ENCODE measurements around the gene LIN28B.

Gene LIN28B

GRCh38 chr6:105015482-105015881 is 58.6 kb downstream of the LIN28B start:
- DNase-seq: no peak

- DNase-seq: no peak
Observed at GRCh38 chr6:105019285-105019684, 62.4 kb downstream of the LIN28B start.

GRCh38 chr6:105021399-105021798 is 64.5 kb downstream of the LIN28B start:
- DNase-seq: no peak

DNA sequence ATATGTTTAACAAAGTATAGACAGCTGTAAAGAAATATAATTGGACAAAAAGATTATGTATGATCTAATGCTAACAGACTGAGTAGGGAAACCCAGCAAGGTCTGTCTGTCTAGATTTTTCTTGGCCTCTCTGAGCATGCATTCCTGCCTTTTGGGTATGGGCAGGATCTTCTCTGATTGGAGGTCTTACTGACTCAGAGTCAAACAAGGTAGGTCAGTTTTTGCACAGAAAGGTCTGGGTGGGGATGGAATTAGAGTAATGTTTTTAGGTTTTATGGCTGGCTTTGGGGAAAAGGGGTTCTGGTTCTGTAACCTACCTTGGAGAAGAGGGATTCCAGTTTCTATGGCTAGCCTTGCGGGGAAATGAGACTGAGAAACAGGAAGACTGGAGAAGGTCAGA is 65.5 kb downstream of the LIN28B start:
- DNase-seq: no peak

DNA sequence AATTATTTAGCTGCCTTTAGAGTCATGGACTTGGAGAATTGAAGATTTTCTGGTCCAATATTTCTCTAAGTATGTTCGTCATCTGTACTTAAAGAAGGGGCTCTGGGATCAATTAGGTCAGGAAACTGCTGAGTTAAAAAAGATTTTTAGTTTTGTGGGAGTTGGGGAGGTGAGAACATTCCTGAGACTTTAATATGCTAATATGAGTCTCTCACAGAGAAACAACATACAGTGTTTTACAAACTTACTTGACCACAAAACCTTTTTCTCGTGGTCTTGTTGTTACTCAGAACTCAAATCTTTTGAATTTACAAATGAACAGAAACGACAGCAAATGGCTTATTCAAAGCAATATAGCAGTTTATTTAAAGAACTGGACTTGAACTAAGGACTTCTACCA is 67.9 kb downstream of the LIN28B start:
- no peak for DNase-seq

DNA sequence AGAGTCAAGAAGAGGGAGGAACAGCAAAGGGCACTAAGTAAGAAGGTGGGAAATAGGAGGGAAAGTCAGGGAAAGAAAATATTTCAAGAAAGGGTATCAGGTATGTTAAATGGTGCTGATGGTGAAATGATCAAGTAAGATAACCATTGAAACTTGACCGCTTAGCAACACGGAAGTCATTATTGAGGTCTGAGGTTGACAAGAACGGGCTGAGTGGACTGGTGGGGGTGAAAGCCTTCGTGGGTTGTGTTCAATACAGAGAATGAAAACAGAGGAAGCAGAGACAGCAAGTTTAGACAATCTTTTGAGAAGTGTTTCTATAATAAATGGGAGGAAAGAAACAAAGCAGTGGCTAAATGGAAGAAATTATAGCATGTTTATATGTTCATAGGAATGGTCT is 72.0 kb downstream of the LIN28B start:
- DNase-seq: no peak

DNA sequence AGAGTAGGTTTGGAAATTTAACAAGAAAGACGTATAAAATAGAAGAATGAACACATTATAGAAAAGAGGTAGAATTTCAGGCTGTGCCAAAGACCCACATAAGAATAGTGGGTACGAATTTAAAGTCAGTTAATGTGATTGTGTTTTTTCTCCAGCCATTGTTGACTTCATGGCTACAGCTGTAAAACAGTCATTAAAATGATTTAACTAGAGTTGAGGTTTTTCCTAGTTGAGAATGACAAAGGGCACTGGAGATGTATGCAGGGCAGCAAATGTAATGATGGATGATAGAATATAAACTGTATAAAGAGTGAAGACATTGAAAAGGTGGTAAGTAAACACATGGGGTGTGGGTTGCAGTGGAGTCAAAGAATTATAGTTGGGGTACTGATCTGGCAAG is 72.7 kb downstream of the LIN28B start:
- no peak for DNase-seq

- DNase-seq: no peak
Observed at GRCh38 chr6:105034470-105034869, 77.6 kb downstream of the LIN28B start.

DNA sequence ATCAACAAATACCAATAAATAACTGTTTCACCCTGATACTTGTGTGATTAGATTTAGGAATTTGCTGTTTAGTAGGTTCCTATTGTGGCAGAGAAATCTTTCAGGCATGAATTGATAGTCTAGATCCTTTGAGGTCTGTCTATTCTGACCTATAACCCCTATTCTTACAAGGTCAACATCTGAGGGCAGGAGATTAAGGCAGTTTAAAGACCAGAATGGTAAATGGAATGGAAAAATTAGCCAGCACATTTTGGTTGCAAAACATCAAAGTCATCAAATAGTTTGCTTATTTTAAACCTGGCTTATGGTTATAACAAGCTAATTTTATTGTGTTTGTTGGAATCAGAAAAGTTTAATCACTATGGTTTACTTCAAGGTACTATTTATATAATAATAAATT is 78.4 kb downstream of the LIN28B start:
- DNase-seq: no peak

GRCh38 chr6:105036351-105036750 is 79.4 kb downstream of the LIN28B start:
- DNase-seq: no peak

DNA sequence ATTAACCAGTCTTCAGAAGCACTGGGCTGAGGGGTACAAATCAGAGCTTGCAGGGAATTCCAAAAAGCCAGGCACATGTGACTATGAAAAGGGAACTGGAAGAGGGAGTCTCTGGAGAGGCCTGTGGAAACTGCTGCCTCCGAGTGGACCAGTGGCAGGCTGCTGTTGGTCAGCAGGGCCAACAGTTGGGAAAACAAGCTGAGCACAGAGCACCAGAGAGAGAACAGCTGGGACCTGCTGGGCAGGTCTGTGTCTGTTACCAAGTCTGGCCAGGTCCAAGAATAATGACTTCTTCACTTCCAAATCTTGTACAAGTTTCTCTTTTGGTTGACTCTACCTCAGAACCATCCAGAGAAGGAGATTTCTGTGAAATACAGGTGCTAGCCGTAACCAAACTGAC is 81.4 kb downstream of the LIN28B start:
- no peak for DNase-seq

GRCh38 chr6:105041880-105042279 is 85.0 kb downstream of the LIN28B start:
- no peak for DNase-seq

- no peak for DNase-seq
Observed at GRCh38 chr6:105042648-105043047, 85.7 kb downstream of the LIN28B start.

DNA sequence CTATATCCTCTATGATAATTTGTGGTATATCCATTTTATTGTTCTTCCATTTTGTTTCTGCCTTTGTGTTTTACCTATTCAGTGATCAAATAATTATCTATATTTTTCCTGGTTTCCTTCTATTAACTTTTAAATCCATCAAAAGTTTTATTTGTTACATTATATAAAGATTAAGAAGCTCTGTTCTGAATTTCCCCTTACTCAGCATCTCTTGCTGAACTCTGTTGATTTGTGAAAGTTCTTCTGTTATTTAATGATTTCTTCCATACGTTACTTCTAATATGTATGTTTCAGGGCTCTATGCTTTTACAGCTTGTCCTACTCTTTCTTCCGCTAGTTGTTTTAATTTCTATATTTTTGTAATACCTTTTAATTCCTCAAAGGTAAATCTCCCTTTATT is 87.1 kb downstream of the LIN28B start:
- DNase-seq: no peak

GRCh38 chr6:105045526-105045925 is 88.6 kb downstream of the LIN28B start:
- no peak for DNase-seq

- DNase-seq: no peak
Observed at GRCh38 chr6:105051941-105052471, 95.1 kb downstream of the LIN28B start.

GRCh38 chr6:105056646-105057045 is 99.7 kb downstream of the LIN28B start:
- no peak for DNase-seq

DNA sequence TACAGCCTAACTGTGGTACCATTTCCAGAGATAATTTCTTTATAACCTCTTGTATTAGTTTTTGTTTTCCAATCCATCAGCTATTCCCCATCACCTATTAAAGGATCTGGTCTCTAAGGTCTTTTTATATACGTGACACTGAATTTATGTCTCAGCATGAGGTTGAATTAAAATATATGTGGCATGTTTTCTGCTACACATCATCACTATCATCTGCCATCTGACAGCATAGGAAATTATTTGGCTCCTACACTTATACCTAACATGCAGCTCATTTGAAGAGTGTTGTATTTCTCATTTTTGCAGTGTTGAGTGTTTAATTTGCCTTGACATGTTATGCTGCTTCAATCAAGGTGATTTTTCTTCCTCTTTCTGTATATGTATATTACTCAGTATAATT is 100.3 kb downstream of the LIN28B start:
- DNase-seq: no peak

GRCh38 chr6:105058316-105058715 is 101.4 kb downstream of the LIN28B start:
- DNase-seq: no peak

DNA sequence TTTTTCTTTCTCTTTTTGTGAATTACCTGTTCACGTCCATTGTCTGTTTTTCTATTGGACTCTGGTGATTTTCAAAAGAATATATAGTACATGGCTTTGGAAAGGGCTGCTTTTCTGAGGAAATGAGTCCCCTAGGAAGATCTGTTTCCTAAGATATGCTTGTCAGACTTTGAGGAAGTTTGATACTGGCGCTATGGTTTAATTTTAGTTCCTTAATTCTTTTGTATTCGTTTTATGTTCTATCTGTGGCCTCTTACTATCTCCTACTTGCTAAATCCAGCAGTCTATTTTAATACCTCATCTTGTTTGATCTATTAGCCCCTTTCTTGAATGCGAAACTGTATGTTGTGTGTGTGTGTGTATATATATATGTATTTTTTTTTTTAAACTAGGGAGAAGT is 101.9 kb downstream of the LIN28B start:
- DNase-seq: no peak

- no peak for DNase-seq
Observed at GRCh38 chr6:105066233-105066632, 109.3 kb downstream of the LIN28B start.

DNA sequence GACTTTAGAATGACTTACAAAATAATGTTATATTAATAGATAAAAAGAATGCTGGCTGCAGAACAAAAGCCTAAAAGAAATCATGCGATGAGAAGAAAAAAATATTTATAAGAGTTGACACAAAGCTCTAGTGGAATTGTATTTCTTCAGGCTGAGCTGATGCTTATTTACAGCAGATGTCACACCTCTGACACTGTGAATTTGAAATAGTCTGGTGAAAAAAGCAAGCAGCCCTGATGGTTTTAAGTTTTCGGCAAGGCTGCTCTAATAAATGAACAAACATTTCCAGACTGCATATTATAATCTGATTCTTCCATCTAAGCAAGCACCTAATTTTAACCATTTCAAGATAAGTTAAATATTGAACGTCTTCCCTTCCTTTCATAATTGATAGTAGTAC is 109.9 kb downstream of the LIN28B start:
- no peak for DNase-seq

DNA sequence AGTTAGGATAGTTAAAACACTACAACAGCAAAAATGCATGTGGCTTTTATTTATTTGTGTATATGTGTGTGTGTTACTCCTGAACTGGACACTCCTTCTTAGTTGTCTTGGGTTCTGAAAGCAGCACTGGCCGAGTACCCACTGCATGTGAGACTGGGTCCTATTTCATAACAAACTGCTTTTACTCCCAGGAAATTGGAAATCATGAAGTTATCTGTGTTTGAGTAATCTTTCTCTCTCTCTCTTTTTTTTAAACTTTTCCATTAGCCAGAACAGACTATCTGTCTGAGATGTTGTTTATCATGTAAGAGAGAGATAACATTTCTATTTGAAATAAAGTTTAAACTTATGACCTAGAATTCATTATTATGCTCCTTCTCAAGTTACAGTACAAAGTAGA is 110.4 kb downstream of the LIN28B start:
- no peak for DNase-seq

DNA sequence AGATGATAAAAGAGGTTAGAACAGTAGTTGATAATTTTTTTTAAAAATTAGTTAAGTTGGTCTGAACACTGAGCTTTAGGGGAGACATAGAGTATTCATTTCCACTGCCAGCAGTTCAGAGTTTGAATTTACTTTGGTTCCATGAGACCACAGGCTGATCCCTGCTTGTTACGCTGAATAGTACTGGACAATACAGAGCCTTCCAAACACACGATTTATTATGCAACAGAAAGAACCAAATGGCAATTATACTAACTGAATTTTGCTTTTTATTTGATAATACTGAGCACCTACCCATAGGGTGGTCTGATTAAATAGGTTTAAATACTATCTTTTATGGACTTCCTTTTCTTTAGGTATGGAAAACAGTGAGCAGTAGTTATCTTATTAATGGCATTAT is 111.5 kb downstream of the LIN28B start:
- no peak for DNase-seq

GRCh38 chr6:105069821-105070445 is 113.0 kb downstream of the LIN28B start:
- DNase-seq: no peak

Measured in activated CD4-positive, alpha-beta T cell treated with anti-CD3 and anti-CD28 coated beads, Interleukin-2, amount 50 U/mL, for 16 hours (primary cell).